Hepatocyte (in vitro differentiated cells): ENCODE results near the gene AKAP10. TPM values are rescaled to one million over a fixed set of nuclear protein-coding genes. Genes with fewer than 3 reads are reported as not detected.

Experiments
- DNase-seq: peaks from one replicate; pipeline ENCODE4 v3.0.0-alpha.2; 2016; ENCODE audit warnings: low spot score
- H2AFZ ChIP-seq: fragments of 200-600 bp; sonication (generic); 2 replicates; pipeline ENCODE4 v1.6.0; 2016; ENCODE audit warnings: antibody characterized with exemption, mild to moderate bottlenecking
- H3K27ac ChIP-seq: fragments of 200-600 bp; sonication (generic); 2 replicates; pipeline ENCODE4 v1.5.1; 2016; ENCODE audit warnings: mild to moderate bottlenecking
- H3K27me3 ChIP-seq: fragments of 200-600 bp; sonication (generic); 2 replicates; pipeline ENCODE4 v1.6.1; 2016
- H3K36me3 ChIP-seq: fragments of 200-600 bp; sonication (generic); replicated peaks from 2 replicates; pipeline ENCODE4 v1.5.1; 2016; ENCODE audit warnings: low read depth; ENCODE audit not compliant: insufficient read depth
- H3K4me1 ChIP-seq: fragments of 200-600 bp; sonication (generic); 2 replicates; pipeline ENCODE4 v1.5.1; 2016; ENCODE audit warnings: mild to moderate bottlenecking, moderate library complexity; ENCODE audit not compliant: insufficient read depth
- H3K4me2 ChIP-seq: fragments of 200-600 bp; sonication (generic); 2 replicates; pipeline ENCODE4 v1.6.0; 2016
- H3K4me3 ChIP-seq: fragments of 200-600 bp; sonication (generic); 2 replicates; pipeline ENCODE4 v1.5.1; 2016; ENCODE audit warnings: mild to moderate bottlenecking
- H3K79me2 ChIP-seq: fragments of 200-600 bp; sonication (generic); 2 replicates; pipeline ENCODE4 v1.6.0; 2017; ENCODE audit warnings: mild to moderate bottlenecking
- H3K9me2 ChIP-seq: fragments of 200-600 bp; sonication (generic); replicated peaks from 2 replicates; pipeline ENCODE4 v1.6.0; 2017; ENCODE audit warnings: mild to moderate bottlenecking; ENCODE audit not compliant: insufficient read depth
- H3K9me3 ChIP-seq: fragments of 200-600 bp; sonication (generic); 2 replicates; pipeline ENCODE4 v1.5.1; 2016; ENCODE audit warnings: low read depth, mild to moderate bottlenecking
- H4K20me1 ChIP-seq: fragments of 200-600 bp; sonication (generic); 2 replicates; pipeline ENCODE4 v1.6.0; 2016; ENCODE audit warnings: mild to moderate bottlenecking; ENCODE audit not compliant: insufficient read depth, poor library complexity, severe bottlenecking
- EZH2 ChIP-seq: fragments of 200-600 bp; sonication (generic); IDR thresholded peaks from 2 replicates; pipeline ENCODE4 v1.6.1; 2016; ENCODE audit warnings: antibody characterized with exemption, mild to moderate bottlenecking, borderline replicate concordance
- EZH2phosphoT487 ChIP-seq: fragments of 200-600 bp; sonication (generic); IDR thresholded peaks from one replicate; pipeline ENCODE4 v1.6.1; 2018; ENCODE audit warnings: antibody characterized with exemption, mild to moderate bottlenecking, low read depth, moderate library complexity; ENCODE audit not compliant: unreplicated experiment, severe bottlenecking
- WGBS: methylation state at CpG from one replicate; pipeline ENCODE4 v1.1.6; 2016; ENCODE audit warnings: low lambda C conversion rate; ENCODE audit errors: missing lambda C conversion rate; 5-methylcytosine and 5-hydroxymethylcytosine counted together
- polyA plus RNA-seq: library from polyadenylated mRNA; unstranded; fragments of >200 nt; fragmentation: Nextera tagmentation; extraction: Ambion mirVana; gene quantifications from 2 replicates; pipeline ENCODE4 v1.2.1, GENCODE V29; 2016
- total RNA-seq: library from RNA; depleted of rRNA; stranded (reverse); fragments of >200 nt; gene quantifications from 2 replicates; pipeline ENCODE4 v1.2.3, GENCODE V29; 2014
- TF ChIP-seq, protein P1 (sequence below): fragments of 200-600 bp; sonication (generic); IDR thresholded peaks from 2 replicates; pipeline ENCODE4 v1.5.1; 2016; ENCODE audit warnings: antibody characterized with exemption, mild to moderate bottlenecking; ENCODE audit not compliant: poor library complexity

AKAP10 gene
- total and polyA plus RNA-seq, 2 experiments from 2014 or later: 17.6 to 19.6 TPM

DNA sequence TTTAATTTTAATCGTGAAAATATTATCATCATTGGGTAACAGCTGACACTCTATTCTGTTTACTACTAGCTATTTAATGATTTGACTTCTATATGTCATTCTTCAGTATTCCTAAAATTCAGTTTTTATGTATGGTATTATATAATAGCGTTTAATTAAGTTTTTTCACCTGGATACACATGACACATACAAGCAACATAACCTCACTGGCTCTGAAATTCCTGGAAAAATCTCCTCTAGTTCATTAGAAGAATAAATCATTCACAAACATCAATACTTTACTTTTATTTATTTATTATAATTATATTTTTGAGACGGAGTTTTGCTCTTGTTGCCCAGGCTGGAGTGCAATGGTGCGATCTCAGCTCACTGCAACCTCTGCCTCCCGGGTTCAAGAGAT lies 44.0 kb downstream of the AKAP10 start:
- Histone ChIP-seq H3K9me3 (no peaks in the 10 kb centered on the region), H3K27me3 (no peaks in the 10 kb centered on the region), H3K4me3 (no peak overlapping the region), H3K9me2 (no peaks in the 10 kb centered on the region), H3K27ac (no peak overlapping the region), H2AFZ (no peak overlapping the region), H3K79me2 (peaks cover 3% of the 10 kb centered on the region), H3K4me1 (no peaks in the 10 kb centered on the region), H4K20me1 (no peaks in the 10 kb centered on the region), H3K4me2 (no peak overlapping the region), H3K36me3 (no peaks in the 10 kb centered on the region)
- TF ChIP-seq EZH2: no peak
- no peak for TF ChIP-seq EZH2phosphoT487
- TF ChIP-seq, protein P1, sequence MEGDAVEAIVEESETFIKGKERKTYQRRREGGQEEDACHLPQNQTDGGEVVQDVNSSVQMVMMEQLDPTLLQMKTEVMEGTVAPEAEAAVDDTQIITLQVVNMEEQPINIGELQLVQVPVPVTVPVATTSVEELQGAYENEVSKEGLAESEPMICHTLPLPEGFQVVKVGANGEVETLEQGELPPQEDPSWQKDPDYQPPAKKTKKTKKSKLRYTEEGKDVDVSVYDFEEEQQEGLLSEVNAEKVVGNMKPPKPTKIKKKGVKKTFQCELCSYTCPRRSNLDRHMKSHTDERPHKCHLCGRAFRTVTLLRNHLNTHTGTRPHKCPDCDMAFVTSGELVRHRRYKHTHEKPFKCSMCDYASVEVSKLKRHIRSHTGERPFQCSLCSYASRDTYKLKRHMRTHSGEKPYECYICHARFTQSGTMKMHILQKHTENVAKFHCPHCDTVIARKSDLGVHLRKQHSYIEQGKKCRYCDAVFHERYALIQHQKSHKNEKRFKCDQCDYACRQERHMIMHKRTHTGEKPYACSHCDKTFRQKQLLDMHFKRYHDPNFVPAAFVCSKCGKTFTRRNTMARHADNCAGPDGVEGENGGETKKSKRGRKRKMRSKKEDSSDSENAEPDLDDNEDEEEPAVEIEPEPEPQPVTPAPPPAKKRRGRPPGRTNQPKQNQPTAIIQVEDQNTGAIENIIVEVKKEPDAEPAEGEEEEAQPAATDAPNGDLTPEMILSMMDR: no peak
- no peak for DNase-seq
- WGBS: 96% methylated on average over 5 of the region's 5 CpGs

DNA sequence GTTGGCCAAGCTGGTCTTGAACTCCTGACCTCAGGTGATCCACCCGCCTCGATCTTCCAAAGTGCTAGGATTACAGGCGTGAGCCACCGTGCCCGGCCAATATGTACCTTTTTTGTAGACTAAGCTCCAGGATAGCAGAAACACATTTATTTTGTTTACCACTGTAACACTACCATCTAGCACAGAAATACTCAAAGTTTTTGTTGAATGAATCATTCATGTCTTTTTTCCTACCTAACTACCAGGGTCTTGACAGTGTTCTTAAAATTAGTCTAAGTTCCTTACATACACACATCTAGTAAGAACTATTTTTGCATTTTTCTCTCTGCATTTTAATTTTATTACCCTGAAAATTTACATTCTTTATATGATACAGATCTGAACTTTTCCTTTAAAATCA lies 44.4 kb downstream of the AKAP10 start:
- Histone ChIP-seq H3K27ac (no peak overlapping the region), H3K36me3 (no peaks in the 10 kb centered on the region), H3K4me3 (no peak overlapping the region), H3K9me3 (no peaks in the 10 kb centered on the region), H3K4me1 (no peaks in the 10 kb centered on the region), H3K4me2 (no peak overlapping the region), H3K79me2 (no peaks in the 10 kb centered on the region), H3K9me2 (no peaks in the 10 kb centered on the region), H3K27me3 (no peaks in the 10 kb centered on the region), H4K20me1 (no peaks in the 10 kb centered on the region), H2AFZ (no peak overlapping the region)
- WGBS: 84% methylated on average over 5 of the region's 5 CpGs
- DNase-seq: no peak
- TF ChIP-seq EZH2phosphoT487: no peak
- TF ChIP-seq, protein P1: no peak

DNA sequence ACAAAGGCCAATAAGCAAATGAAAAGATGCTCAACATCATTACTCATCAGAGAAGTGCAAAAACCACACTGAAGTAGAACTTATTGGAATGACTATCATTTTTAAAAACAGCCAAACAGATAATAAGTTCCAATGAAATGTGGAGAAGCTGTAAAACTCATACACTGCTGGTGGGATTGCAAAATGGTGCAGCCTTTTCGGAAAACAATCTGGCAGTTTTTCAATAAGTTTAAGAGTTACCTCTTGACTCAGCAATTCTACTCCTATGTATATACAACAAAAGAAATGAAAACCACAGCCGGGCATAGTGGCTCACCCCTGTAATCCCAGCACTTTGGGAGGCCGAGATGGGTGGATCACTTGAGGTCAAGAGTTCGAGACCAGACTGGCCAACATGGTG lies 49.3 kb downstream of the AKAP10 start:
- no peaks in the 10 kb centered on the region for H3K9me2 ChIP-seq
- no peak overlapping the region for H3K4me3 ChIP-seq
- H3K27ac ChIP-seq: no peak overlapping the region
- no peaks in the 10 kb centered on the region for H3K9me3 ChIP-seq
- WGBS: 98% methylated on average over 4 of the region's 4 CpGs
- H3K4me2 ChIP-seq: no peak overlapping the region
- peaks cover 4% of the 10 kb centered on the region for H3K36me3 ChIP-seq
- H3K27me3 ChIP-seq: no peaks in the 10 kb centered on the region
- TF ChIP-seq, protein P1: no peak
- TF ChIP-seq EZH2 (no peak), EZH2phosphoT487 (no peak)
- H4K20me1 ChIP-seq: no peaks in the 10 kb centered on the region
- no peaks in the 10 kb centered on the region for H3K4me1 ChIP-seq
- no peak for DNase-seq
- H3K79me2 ChIP-seq: no peaks in the 10 kb centered on the region
- H2AFZ ChIP-seq: no peak overlapping the region
